CD4-positive, alpha-beta T cell treated with Interleukin-1 beta for 1 hour (primary cell): ENCODE results near the gene NPL.

Experiments
- DNase-seq, 2 donors: peaks; one replicate each; pipeline ENCODE4 v3.0.0-alpha.2; 2020 to 2022

Gene NPL

GRCh38 chr1:182789138-182790076, at the start of gene NPL:
Gene NPL, plus strand, starts transcription at chr1:182789773. Its CDS starts 4,599 bp downstream, at chr1:182794372.
- peak; percentile 87 to 91 for DNase-seq

GRCh38 chr1:182740120-182740519, 49.5 kb upstream of the NPL start:
- no peak for DNase-seq

GRCh38 chr1:182742780-182743179, 46.8 kb upstream of the NPL start:
- no peak for DNase-seq

GRCh38 chr1:182752077-182752988, 37.2 kb upstream of the NPL start:
- no peak for DNase-seq

- DNase-seq = no peak
Measured at GRCh38 chr1:182754087-182754486, 35.5 kb upstream of the NPL start.

- no peak for DNase-seq
Measured at GRCh38 chr1:182754543-182755314, 34.8 kb upstream of the NPL start.

- no peak for DNase-seq
Measured at GRCh38 chr1:182755632-182756031, 33.9 kb upstream of the NPL start.

- no peak for DNase-seq
Measured at GRCh38 chr1:182756423-182756822, 33.1 kb upstream of the NPL start.

- DNase-seq = no peak
Measured at GRCh38 chr1:182761396-182762395, 27.9 kb upstream of the NPL start.

GRCh38 chr1:182762536-182762935, 27.0 kb upstream of the NPL start:
- DNase-seq = no peak

- no peak for DNase-seq
Measured at GRCh38 chr1:182764029-182764727, 25.4 kb upstream of the NPL start.

- DNase-seq = no peak
Measured at GRCh38 chr1:182765391-182765790, 24.2 kb upstream of the NPL start.

- no peak for DNase-seq
Measured at GRCh38 chr1:182766050-182766449, 23.5 kb upstream of the NPL start.

- no peak for DNase-seq
Measured at GRCh38 chr1:182766881-182767645, 22.5 kb upstream of the NPL start.

GRCh38 chr1:182768963-182769362, 20.6 kb upstream of the NPL start:
- no peak for DNase-seq

GRCh38 chr1:182770232-182770631, 19.3 kb upstream of the NPL start:
- DNase-seq = no peak

- DNase-seq = no peak
Measured at GRCh38 chr1:182771187-182771984, 18.2 kb upstream of the NPL start.

GRCh38 chr1:182777386-182777785, 12.2 kb upstream of the NPL start:
- no peak for DNase-seq

- no peak for DNase-seq
Measured at GRCh38 chr1:182778862-182779261, 10.7 kb upstream of the NPL start.
